Myocyte (in vitro differentiated cells): Measurements from ENCODE around the gene CADPS. TPM values are rescaled to one million over a fixed set of nuclear protein-coding genes. Genes with fewer than 3 reads are reported as not detected.

ENCODE experiments used
- DNase-seq: peaks from one replicate; pipeline ENCODE4 v3.0.0-alpha.2; 2012; ENCODE audit warnings: low read depth
- total RNA-seq: library from RNA; depleted of rRNA; stranded (reverse); fragments of >200 nt; gene quantifications from 2 replicates; pipeline ENCODE4 v1.2.3, GENCODE V29; 2014

Gene CADPS
- total RNA-seq, 1 donor from 2014 or later = not detected

- no peak for DNase-seq
These were observed 186.4 kb downstream of the CADPS start for GRCh38 chr3:62688812-62689211.

GRCh38 chr3:62688050-62688449 is 187.2 kb downstream of the CADPS start:
- peak; percentile 41 for DNase-seq

- DNase-seq = peak; percentile 9
These were observed 188.5 kb downstream of the CADPS start for GRCh38 chr3:62686503-62687294.

GRCh38 chr3:62682826-62683225 is 192.4 kb downstream of the CADPS start:
- DNase-seq = no peak

GRCh38 chr3:62679988-62680387 is 195.2 kb downstream of the CADPS start:
- no peak for DNase-seq

GRCh38 chr3:62678841-62679240 is 196.4 kb downstream of the CADPS start:
- no peak for DNase-seq

GRCh38 chr3:62677926-62678325 is 197.3 kb downstream of the CADPS start:
- DNase-seq = no peak

- no peak for DNase-seq
These were observed 198.4 kb downstream of the CADPS start for GRCh38 chr3:62676689-62677271.

- DNase-seq = no peak
These were observed 199.7 kb downstream of the CADPS start for GRCh38 chr3:62675492-62675891.

GRCh38 chr3:62672988-62673313 is 202.3 kb downstream of the CADPS start:
- no peak for DNase-seq

- DNase-seq = no peak
These were observed 202.8 kb downstream of the CADPS start for GRCh38 chr3:62672270-62672987.

- no peak for DNase-seq
These were observed 204.9 kb downstream of the CADPS start for GRCh38 chr3:62670351-62670750.

GRCh38 chr3:62669161-62669560 is 206.1 kb downstream of the CADPS start:
- DNase-seq = no peak

- DNase-seq = no peak
These were observed 207.5 kb downstream of the CADPS start for GRCh38 chr3:62667714-62668113.

- DNase-seq = peak; percentile 88
These were observed 209.4 kb downstream of the CADPS start for GRCh38 chr3:62665627-62666437.

GRCh38 chr3:62662677-62663076 is 212.5 kb downstream of the CADPS start:
- no peak for DNase-seq

- DNase-seq = no peak
These were observed 215.6 kb downstream of the CADPS start for GRCh38 chr3:62659660-62660059.

- no peak for DNase-seq
These were observed 219.5 kb downstream of the CADPS start for GRCh38 chr3:62655691-62656063.

GRCh38 chr3:62655056-62655690 is 220.0 kb downstream of the CADPS start:
- DNase-seq = no peak

- DNase-seq = no peak
These were observed 221.4 kb downstream of the CADPS start for GRCh38 chr3:62653796-62654195.

GRCh38 chr3:62647711-62648110 is 227.5 kb downstream of the CADPS start:
- DNase-seq = no peak
